NCI-H82 treated with DMSO at 0.1 percent for 48 hours (cell line): ENCODE results near the gene PTCSC3.

Experiments used
- DNase-seq: peaks from one replicate; lab custom pipeline; 2025; ENCODE audit not compliant: unreplicated experiment; lab: John Stamatoyannopoulos, UW

The PTCSC3 gene

DNA sequence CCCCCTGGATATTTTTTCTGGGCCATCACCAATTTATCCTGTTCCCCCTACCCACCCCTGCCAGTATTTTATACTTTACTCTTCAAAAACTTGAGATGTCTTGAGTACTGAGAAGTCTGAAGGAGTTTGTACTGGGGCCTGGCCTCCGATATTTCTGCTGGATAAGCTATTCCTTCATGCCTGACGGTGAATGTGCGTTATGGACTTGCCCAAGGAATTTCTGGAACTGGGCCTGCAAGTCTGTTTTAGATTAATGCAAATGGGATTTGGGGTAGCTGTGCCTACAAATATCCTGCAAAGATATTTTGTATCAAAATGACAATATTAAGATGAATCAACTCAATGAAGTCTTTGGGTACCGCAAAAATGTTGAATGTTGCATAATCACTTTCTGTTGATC lies at the start of gene PTCSC3:
TSS of gene PTCSC3 (minus strand) at position 199 of the 400 bp plus-strand sequence.
- no peak for DNase-seq

- DNase-seq = no peak
These were observed 49.6 kb upstream of the PTCSC3 start for GRCh38 chr14:36226164-36226563.

DNA sequence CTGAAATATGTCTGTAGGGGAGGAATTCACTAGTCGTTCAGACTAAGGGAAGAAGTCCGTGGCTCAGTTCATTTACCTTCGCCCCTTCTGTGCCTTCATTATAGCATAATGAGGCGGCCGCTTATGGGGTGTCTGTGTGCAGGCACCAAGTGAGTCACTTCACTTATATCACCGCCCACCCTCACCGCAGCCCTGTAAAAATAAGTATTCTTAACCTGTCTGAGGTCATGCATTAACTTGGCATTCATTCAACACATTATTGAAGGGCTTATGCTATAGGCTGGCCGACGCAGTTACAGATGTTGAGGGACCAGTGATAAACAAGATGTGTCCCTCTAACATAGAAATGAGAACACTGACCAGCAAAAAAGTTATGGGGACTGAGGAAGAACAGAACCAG lies 47.7 kb upstream of the PTCSC3 start:
- DNase-seq = no peak

GRCh38 chr14:36223558-36223957 lies 47.0 kb upstream of the PTCSC3 start:
- no peak for DNase-seq

GRCh38 chr14:36222952-36223468 lies 46.5 kb upstream of the PTCSC3 start:
- no peak for DNase-seq

DNA sequence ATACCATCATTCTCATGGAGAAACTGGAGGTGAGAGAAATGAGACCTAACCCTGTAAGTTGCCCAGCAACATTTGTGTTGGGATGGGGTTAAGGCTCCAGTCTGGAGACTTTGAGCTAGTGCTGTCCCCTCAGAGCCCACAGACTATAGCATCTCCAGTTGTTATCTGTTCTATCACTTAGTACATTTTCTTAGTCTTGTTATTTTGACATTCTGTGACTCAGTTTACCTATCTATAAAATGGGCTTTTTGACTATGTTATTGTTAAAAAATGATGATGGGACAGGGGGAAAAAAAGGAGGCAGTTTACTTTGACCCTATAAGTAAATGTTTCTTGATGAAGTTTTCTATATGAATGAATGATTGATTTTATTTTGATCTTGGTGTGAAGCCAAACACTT lies 45.8 kb upstream of the PTCSC3 start:
- DNase-seq = no peak

GRCh38 chr14:36221112-36221511 lies 44.6 kb upstream of the PTCSC3 start:
- DNase-seq = no peak

- no peak for DNase-seq
These were observed 41.2 kb upstream of the PTCSC3 start for GRCh38 chr14:36217732-36218131.

- DNase-seq = no peak
These were observed 40.5 kb upstream of the PTCSC3 start for GRCh38 chr14:36217027-36217426.

DNA sequence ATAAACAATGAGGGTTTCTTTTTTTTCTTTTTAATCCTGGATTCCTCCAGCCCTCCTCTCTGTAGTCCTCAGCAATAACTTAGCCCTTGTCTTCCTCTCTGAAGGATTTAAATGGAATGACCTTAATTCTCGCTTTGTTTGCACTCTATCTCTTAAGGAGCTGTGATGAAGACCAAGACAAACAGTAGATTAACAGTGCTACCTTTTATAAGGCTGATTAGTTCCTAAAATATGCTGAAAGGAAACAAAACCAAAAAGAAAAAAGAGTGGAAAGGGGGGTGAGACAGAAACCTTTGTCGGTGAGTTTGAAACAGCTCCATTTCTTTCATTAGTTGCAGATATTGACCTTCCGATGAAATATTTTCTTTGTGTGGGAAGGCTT lies 38.7 kb upstream of the PTCSC3 start:
- no peak for DNase-seq

DNA sequence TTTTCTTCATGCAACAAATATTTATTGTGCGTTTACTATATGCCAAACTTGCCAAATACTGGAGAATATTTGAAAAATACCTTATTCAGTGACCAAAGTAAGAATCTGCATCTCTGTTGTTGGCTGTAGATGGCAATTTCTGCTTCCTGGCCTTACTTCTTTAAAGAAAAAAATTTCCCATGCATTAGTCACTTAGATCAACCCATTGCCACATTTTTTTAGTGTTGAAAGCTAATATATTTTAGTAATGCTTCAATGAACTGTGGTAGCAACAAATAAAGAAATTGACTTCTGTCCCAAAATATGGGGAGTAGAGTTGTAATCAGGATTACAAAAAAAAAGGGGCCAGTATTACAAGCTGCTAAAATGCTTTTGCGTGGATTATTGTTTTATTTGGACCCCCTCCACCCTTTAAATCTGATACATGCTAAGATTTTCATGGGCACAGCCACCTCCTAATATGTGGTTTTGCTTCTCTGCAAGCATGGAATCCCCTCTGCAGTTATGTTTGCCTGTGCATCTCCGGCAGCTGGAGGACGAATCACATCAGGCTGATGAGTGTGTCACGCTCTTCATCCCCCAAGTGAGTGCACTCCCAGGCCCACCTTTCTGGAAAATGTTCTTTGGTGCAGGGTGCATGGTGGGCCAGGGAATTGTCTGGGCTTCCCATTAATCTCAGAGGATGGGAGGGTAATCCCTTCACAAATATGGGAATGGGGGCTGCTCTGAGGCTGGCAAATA lies 38.1 kb upstream of the PTCSC3 start:
- DNase-seq = no peak

- no peak for DNase-seq
These were observed 36.5 kb upstream of the PTCSC3 start for GRCh38 chr14:36212987-36213386.

DNA sequence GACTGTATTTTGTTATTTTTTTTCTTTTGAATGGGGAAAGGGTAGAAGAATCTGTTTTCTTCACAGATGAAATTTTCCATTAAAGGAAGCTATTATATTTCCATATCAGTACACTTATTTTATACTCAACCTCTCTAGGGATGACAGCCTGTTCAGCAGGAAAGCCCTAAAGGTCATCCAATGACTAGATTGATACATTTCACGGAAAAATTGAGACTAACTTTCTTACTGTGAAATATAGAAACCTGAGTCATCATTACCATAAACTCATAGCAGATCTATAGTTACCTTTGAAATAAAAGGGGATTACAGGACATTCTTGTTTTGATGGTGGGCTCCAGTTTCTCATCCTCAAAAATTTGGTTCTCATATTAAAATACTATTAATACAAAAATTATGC lies 36.1 kb upstream of the PTCSC3 start:
- DNase-seq = no peak

DNA sequence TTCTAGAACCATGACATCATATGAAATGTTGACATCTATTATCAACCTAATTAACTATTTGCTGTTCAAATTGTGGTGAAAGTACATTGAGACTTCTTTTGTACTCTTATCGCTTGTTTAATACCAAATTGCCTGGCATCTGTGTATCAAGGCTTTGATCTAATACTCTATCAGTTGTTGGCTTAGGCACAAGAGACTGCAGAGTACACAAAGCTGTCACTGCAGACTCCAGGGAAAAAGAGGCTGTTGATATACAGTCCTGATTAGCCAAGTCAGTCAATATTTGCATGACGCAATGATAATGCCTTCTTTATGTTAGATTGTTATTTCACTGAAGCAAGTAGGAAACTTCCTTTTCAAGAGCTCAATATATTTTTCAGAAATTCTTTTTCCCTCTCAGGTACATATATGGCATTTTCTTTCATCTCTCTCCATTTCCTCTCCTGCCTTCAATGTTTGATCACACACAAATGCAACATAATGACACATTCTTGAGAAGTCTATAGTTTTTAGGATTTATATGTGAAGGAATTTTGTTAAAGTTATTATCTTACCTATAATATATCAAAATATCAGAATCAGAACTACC lies 32.3 kb upstream of the PTCSC3 start:
- DNase-seq = no peak

DNA sequence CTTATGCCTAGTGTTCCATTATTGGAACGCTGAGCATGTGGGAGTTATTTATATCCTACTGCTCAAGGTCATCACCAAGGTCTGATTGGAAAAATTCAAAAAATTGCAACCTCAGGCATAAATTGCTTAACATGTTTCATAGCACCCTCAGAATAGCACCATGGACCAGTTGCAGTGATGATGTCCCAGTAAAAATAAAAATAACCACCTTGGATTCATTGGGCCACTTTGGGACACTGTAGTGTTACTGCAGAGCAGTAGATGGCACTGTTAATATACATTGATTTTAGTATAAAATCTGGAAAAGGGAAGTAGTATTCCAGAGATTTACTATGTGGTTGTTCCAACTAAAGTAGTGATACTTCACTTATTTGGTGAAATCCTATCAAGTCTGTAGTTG lies 31.0 kb upstream of the PTCSC3 start:
- DNase-seq = no peak

DNA sequence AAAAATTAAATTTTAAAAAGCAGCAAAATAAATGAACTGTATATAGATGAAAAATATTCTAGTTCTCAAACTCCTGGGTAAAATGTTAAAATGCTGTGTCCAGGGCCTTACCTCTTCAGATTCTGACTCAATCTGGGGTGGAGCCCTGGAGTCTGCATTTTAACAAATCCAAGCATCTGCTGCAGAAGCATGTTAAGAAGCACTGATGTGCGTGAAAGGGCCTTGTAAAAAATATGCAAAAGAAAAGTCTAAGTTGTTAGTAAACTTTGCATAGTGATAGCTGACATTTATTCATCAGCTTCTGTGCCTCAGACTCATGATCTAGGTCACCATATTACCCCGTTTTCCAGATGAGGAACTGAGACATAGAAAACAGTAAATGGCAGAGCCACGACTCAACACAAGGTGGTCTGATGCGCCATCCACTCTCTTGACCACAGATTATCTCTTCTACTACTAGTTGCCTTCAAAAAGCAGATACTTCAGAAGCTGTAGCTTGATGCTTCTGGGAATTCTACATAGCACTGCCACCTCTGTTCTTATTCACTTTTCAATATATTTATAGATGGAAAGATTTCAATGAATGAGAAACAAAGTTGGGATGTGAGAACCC lies 28.0 kb upstream of the PTCSC3 start:
- DNase-seq = no peak

GRCh38 chr14:36198378-36198777 lies 21.9 kb upstream of the PTCSC3 start:
- no peak for DNase-seq

GRCh38 chr14:36194663-36195062 lies 18.1 kb upstream of the PTCSC3 start:
- no peak for DNase-seq

DNA sequence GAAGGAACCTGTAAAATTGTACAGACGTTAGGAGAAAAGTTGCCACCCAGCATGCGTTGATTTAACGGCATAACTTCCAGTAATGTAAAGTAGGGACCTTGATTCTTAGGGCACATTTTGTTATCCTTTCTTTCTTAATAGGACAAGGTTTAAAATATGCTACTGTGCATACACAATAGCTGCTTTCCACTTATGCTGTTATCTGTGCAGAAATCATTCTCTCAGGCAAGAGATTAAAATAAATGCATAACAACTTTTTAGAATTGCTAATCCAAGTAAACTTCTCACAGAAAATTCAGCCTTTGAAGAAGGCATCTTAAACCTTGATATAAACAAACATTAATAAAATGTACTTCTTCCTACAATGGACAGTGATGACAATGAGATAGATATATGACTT lies 16.0 kb upstream of the PTCSC3 start:
- DNase-seq = no peak

- DNase-seq = no peak
These were observed 6.9 kb upstream of the PTCSC3 start for GRCh38 chr14:36183402-36183801.

- no peak for DNase-seq
These were observed 4.9 kb upstream of the PTCSC3 start for GRCh38 chr14:36181417-36181816.

DNA sequence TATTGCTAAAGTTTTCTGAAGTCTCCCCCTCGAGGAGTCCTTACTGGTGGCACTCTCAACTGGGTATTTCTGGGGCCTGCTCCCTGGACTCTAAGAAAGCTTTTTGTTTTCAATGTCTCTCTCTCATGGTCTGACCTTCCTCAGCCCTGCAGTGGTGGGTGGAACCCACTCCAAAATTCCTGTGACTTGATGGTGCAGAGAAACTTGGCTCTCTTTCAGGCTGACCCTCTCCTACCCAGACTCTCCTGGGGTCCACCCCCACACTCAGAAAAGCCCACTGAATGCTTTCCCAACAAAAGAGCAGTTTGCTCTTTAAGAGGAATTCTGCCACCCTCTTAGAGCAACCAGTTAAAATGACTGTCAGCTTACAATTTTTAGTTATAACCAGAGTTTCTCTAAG lies 967 bp upstream of the PTCSC3 start:
- DNase-seq = no peak
